GM19328 (cell line): Measurements from ENCODE around the gene PLEKHH2.
"Not testable (repeated sequence)": the region's sequence is repeated elsewhere in the genome, so short reads cannot be mapped to it uniquely, and the experiment has no call there.

Experiments used
- ATAC-seq: cut with Tn5 transposase; IDR thresholded peaks from one replicate; pipeline ENCODE4 v1.9.1; 2021; ENCODE audit warnings: mild to moderate bottlenecking, moderate library complexity; ENCODE audit not compliant: unreplicated experiment

Gene PLEKHH2

GRCh38 chr2:43636153-43636552, 907 bp upstream of the PLEKHH2 start:
- not testable (repeated sequence) for ATAC-seq

- no peak for ATAC-seq
Measured at GRCh38 chr2:43636621-43637020, 439 bp upstream of the PLEKHH2 start.

- no peak for ATAC-seq
Measured at GRCh38 chr2:43642363-43642762, 5.3 kb downstream of the PLEKHH2 start.

- ATAC-seq = no peak
Measured at GRCh38 chr2:43643680-43644079, 6.6 kb downstream of the PLEKHH2 start.

- no peak for ATAC-seq
Measured at GRCh38 chr2:43648994-43649701, 12.1 kb downstream of the PLEKHH2 start.

- no peak for ATAC-seq
Measured at GRCh38 chr2:43653506-43653905, 16.4 kb downstream of the PLEKHH2 start.

GRCh38 chr2:43657241-43657640, 20.2 kb downstream of the PLEKHH2 start:
- no peak for ATAC-seq

GRCh38 chr2:43675646-43676321, 38.7 kb downstream of the PLEKHH2 start:
- no peak for ATAC-seq

GRCh38 chr2:43676322-43677050, 39.4 kb downstream of the PLEKHH2 start, which contains the start of gene C1GALT1C1L:
C1GALT1C1L (minus strand) TSS chr2:43676429; CDS start chr2:43676322, 107 bp downstream.
- no peak for ATAC-seq

GRCh38 chr2:43677783-43678182, 40.7 kb downstream of the PLEKHH2 start:
- ATAC-seq = not testable (repeated sequence)

- no peak for ATAC-seq
Measured at GRCh38 chr2:43685357-43685756, 48.3 kb downstream of the PLEKHH2 start.

GRCh38 chr2:43689999-43690398, 52.9 kb downstream of the PLEKHH2 start:
- ATAC-seq = no peak

GRCh38 chr2:43692428-43692994, 55.5 kb downstream of the PLEKHH2 start:
- ATAC-seq = no peak

- ATAC-seq = not testable (repeated sequence)
Measured at GRCh38 chr2:43698140-43698539, 61.1 kb downstream of the PLEKHH2 start.

- no peak for ATAC-seq
Measured at GRCh38 chr2:43699761-43700160, 62.7 kb downstream of the PLEKHH2 start.

- ATAC-seq = no peak
Measured at GRCh38 chr2:43701111-43701510, 64.1 kb downstream of the PLEKHH2 start.

GRCh38 chr2:43707255-43708015, 70.4 kb downstream of the PLEKHH2 start:
- ATAC-seq = no peak

GRCh38 chr2:43708178-43708577, 71.1 kb downstream of the PLEKHH2 start:
- no peak for ATAC-seq

GRCh38 chr2:43708891-43709290, 71.8 kb downstream of the PLEKHH2 start:
- no peak for ATAC-seq

- ATAC-seq = no peak
Measured at GRCh38 chr2:43710866-43711265, 73.8 kb downstream of the PLEKHH2 start.

- no peak for ATAC-seq
Measured at GRCh38 chr2:43714164-43714563, 77.1 kb downstream of the PLEKHH2 start.
